ENCODE results near the gene MEP1A.

MEP1A gene

GRCh38 chr6:46808806-46809205, 15.6 kb downstream of the MEP1A start:
- in situ Hi-C loops (cut with HindIII; ENCODE audit: low pct_ligation_motif_present, low sequenced_read_pairs) = no loop called here

DNA sequence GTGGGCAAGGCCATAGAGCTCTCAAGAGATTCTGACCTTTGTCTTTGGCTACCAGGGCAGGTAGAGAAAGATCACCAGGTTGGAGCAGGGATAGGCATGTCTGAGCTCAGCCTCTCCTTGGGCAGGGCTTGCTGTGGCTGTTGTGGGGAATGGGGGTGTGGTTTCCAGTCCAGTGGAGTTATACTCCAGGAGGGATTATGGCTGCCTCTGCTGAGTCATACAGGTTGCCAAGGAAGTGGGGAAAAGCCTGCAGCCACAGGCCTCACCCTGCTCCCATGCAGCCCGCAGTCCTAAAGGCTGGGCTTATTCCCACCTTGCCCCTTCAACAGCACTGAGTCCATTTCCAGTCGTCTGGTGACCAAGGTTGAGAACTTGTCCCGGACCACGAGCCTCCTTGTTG, 21.9 kb downstream of the MEP1A start:
- Histone ChIP-seq H3K4me3 (ENCODE audit: low read depth, low read length) (no peak overlapping the region), H3K36me3 (replicated peaks) (no peaks in the 10 kb centered on the region), H3K27ac (no peak overlapping the region), H3K27me3 (replicated peaks) (no peaks in the 10 kb centered on the region)
- DNase-seq = no peak
- in situ Hi-C loops (cut with HindIII; ENCODE audit: low pct_ligation_motif_present, low sequenced_read_pairs) = no loop called here
- no peak for TF ChIP-seq CTCF (IDR thresholded peaks at IDR 0.05; ENCODE audit: low read depth, low read length, missing control alignments)

More at GRCh38 chr6:46808806-46809205, 15.6 kb downstream of the MEP1A start:
- Histone ChIP-seq H3K27ac (no peak overlapping the region), H3K27me3 (replicated peaks) (no peaks in the 10 kb centered on the region), H3K4me3 (ENCODE audit: low read depth, low read length) (no peak overlapping the region), H3K36me3 (replicated peaks) (no peaks in the 10 kb centered on the region)
- TF ChIP-seq CTCF (IDR thresholded peaks at IDR 0.05; ENCODE audit: low read depth, low read length, missing control alignments) = no peak
- DNase-seq = no peak

- Histone ChIP-seq H3K27ac (no peak overlapping the region), H3K36me3 (replicated peaks) (no peaks in the 10 kb centered on the region), H3K27me3 (replicated peaks) (no peaks in the 10 kb centered on the region), H3K4me3 (ENCODE audit: low read depth, low read length) (no peak overlapping the region)
- in situ Hi-C loops (cut with HindIII; ENCODE audit: low pct_ligation_motif_present, low sequenced_read_pairs) = no loop called here
- DNase-seq = no peak
- TF ChIP-seq CTCF (IDR thresholded peaks at IDR 0.05; ENCODE audit: low read depth, low read length, missing control alignments) = no peak
Measured at GRCh38 chr6:46816626-46817025, 23.4 kb downstream of the MEP1A start.

GRCh38 chr6:46819561-46819960, 26.4 kb downstream of the MEP1A start:
- in situ Hi-C loops (cut with HindIII; ENCODE audit: low pct_ligation_motif_present, low sequenced_read_pairs) = no loop called here
- no peak overlapping the region for H3K27ac ChIP-seq
- no peaks in the 10 kb centered on the region for H3K36me3 ChIP-seq (replicated peaks)
- no peak for TF ChIP-seq CTCF (IDR thresholded peaks at IDR 0.05; ENCODE audit: low read depth, low read length, missing control alignments)
- no peaks in the 10 kb centered on the region for H3K27me3 ChIP-seq (replicated peaks)
- no peak for DNase-seq
- no peak overlapping the region for H3K4me3 ChIP-seq (ENCODE audit: low read depth, low read length)

- Histone ChIP-seq H3K27ac (no peak overlapping the region), H3K27me3 (replicated peaks) (no peaks in the 10 kb centered on the region), H3K4me3 (ENCODE audit: low read depth, low read length) (no peak overlapping the region), H3K36me3 (replicated peaks) (no peaks in the 10 kb centered on the region)
- DNase-seq = no peak
- TF ChIP-seq CTCF (IDR thresholded peaks at IDR 0.05; ENCODE audit: low read depth, low read length, missing control alignments) = no peak
- in situ Hi-C loops (cut with HindIII; ENCODE audit: low pct_ligation_motif_present, low sequenced_read_pairs) = no loop called here
Measured at GRCh38 chr6:46821458-46821881, 28.3 kb downstream of the MEP1A start.

DNA sequence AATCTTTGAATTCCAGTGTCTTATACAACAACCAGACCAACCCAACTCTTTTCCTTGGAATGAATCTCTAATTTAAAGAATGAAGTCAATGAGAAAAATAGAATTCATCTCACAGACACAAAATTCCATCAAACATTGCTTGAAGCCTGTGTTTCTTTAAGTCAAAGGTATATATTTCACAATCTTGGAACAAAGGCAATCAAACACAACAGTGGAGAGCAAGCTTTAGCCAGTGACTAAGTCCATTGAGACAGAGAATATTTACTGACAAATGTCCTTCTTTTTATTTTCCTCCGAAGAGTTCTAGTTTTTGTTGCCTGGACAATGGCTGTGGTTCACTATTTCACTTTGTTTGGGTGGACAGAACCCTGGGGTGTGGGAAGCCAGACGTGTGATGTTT, 35.8 kb downstream of the MEP1A start:
- Histone ChIP-seq H3K36me3 (replicated peaks) (no peaks in the 10 kb centered on the region), H3K27me3 (replicated peaks) (no peaks in the 10 kb centered on the region), H3K27ac (no peak overlapping the region), H3K4me3 (ENCODE audit: low read depth, low read length) (no peak overlapping the region)
- TF ChIP-seq CTCF (IDR thresholded peaks at IDR 0.05; ENCODE audit: low read depth, low read length, missing control alignments) = no peak
- in situ Hi-C loops (cut with HindIII; ENCODE audit: low pct_ligation_motif_present, low sequenced_read_pairs) = no loop called here
- no peak for DNase-seq
